ENCODE results near the gene RDH13.

The RDH13 gene

DNA sequence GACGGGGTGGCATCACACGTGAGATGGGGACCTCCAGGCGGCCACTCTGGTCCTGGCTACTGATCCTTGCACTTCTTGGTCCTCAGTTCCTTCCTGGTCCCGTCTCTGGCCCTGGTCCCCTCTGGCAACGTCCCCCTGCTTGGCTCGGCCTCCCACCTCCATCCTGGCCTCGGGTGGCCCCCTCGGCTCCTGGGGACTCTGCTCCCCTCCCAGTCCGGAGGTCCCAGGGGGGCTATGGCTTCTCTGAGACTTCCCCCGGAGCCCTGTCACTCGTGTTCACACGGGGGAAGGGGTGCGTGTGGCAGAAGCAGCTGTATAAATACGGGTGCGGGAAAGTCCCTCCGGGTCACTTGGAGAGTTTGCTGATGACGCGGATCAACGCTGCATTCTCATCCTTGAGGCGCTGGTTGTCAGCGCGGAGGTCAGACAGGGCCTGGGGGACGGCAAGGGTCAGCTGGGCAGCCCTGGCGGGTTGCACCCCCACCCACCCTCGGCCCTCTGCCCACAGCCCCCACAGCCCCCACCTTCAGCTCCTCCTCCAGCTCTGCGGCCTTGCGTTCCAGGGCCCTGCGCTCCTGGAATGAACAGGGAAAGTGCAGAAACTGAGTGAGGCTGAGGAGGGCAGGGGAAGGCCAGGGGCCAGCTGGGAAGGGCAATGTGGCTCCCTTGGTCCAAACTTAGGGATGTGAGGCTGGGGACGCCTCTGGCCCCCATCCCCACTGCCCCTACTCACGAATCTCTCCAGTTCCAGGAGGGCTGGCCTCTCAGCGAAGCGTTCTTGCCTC lies 28.4 kb upstream of the RDH13 start:
- DNase-seq = no peak

GRCh38 chr19:55090564-55090963 lies 27.6 kb upstream of the RDH13 start:
- no peak for DNase-seq

DNA sequence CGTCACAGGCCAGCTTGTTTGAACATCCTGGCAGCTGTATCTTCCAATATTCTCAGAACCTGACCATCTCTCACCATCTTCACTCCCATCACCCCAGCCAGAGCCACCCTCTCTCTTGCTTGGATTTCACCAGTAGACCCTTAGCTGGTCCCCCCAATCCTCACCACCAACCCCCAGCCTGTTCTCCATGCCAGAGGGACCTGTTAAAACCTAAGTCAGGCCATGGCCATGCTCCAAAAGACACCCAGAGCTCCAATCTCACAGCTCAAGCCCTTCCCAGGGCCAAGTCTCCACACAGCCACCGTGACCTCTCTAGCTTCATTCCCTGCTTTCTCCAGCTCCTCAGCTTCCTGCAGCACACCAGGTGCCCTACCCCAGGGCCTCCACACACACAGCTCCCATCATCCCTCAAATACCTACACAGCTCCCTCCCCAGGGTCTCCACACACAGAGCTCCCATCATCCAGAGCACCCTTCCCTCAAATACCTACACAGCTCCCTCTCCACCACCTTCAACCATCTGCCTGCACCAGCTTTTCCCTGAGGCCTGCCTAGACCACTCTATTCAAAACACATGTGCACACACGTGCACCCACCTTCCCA lies 26.5 kb upstream of the RDH13 start:
- no peak for DNase-seq

DNA sequence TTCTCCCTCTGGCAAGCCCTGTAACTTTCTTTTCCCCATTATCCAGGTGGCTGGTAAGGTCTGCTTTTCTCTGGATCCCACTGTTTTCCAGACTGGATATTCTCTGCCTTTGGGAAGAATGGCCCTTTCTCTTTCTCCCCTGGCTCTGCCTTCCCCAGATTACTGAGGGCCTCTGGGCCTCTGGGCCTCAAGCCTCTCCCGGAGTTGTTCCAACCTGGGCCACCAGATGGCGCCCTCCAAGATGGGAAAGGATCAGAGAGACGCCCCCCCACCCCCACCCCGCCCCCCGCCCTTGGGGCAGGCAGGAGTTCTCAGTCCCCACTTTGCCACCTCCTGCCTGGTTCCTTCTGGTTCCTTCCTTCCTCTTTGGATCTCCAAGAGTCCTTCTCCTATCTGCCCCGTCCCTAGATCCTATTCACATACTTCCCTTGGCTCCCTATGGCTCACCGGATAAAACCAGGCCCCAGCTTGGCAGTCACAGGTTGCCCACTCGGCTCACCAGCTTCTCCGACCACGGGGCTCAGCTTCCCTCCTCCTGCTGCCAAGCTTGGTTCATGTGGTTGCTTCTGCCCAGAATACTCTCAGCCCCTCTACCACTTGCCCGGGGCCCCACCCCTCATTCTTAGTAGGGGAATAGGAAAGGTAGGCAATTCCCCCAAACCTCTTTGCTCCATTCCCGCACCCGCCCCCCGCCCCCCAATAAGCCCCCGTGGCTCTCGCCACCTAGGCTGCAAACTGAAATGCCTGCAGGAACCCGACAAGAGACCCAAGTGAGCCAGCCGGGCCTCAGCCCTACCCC lies 25.8 kb upstream of the RDH13 start:
- DNase-seq = peak; percentile 48 to 50

GRCh38 chr19:55088021-55088451 lies 25.1 kb upstream of the RDH13 start:
- no peak for DNase-seq

GRCh38 chr19:55087542-55087901 lies 24.6 kb upstream of the RDH13 start:
- no peak for DNase-seq

GRCh38 chr19:55086730-55087541 lies 24.0 kb upstream of the RDH13 start:
- DNase-seq = no peak

- no peak for DNase-seq
These were observed 23.2 kb upstream of the RDH13 start for GRCh38 chr19:55085923-55086715.

DNA sequence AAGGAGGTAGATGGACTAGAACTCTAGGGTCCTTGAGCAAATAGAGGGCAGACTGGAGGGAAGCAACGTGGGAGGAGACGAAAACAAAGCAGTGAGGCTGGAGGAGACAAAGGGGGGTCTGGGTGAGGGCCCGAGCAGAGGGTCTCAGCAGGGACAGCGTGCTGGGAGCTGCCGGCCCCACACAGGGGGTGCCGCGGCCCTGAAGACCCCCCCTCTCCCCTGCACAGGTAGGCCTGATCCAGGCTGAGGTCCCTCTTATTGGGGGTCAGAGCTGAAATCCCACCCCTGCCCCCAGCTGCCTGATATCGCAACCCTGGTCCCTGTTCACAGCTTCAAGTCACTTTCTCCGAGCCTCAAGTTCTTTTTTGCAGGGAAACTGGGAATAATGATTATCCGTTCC lies 21.5 kb upstream of the RDH13 start:
- no peak for DNase-seq

- no peak for DNase-seq
These were observed 20.3 kb upstream of the RDH13 start for GRCh38 chr19:55083004-55083850.

GRCh38 chr19:55082020-55082851 lies 19.3 kb upstream of the RDH13 start:
- DNase-seq = peak; percentile 63 to 68

DNA sequence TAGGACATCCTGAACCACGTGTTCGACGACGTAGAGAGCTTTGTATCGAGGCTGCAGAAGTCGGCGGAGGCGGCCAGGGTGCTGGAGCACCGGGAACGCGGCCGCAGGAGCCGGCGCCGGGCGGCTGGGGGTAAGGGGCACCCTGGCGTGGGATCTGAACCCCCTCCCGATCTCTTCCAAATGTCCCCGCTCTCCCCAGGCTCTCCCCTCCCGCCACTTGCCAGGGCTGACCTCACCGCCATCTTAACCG lies 18.7 kb upstream of the RDH13 start:
- no peak for DNase-seq

DNA sequence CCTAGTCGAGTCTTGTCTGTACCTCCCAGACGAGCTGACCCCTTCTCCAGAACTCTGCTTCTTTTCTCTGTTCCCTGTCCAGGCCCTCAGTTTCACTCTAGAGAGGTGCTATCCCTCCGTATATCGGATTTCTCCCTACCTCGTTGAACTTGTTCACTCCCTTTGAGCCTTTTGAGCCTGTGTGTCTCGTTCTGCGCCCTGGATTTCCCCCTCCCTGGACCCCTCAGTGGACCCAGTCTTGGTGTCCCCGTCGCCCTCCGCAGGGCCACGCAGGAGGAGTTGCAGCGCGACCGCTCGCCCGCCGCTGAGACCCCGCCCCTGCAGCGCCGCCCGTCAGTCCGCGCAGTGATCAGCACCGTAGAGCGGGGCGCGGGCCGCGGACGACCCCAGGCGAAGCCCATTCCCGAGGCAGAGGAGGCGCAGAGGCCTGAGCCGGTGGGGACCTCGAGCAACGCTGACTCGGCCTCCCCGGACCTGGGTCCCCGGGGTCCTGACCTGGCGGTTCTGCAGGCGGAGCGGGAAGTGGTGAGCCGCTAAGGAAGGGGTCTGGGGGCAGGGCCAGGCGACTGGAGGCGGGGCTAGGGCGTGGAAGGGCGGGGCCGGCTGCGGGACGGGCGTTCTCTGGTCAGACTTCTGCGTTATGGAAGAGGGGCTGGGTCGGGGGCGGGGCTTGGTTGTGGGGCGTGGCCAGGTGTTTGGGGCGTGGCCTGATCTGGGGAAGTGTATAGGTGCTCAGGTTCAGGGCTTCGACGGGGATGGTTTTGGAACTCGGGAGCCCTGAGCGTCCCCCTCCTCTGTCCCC lies 18.2 kb upstream of the RDH13 start:
- peak; percentile 79 to 89 for DNase-seq

- DNase-seq = peak; percentile 68 to 81
These were observed 17.4 kb upstream of the RDH13 start for GRCh38 chr19:55080121-55080967.

DNA sequence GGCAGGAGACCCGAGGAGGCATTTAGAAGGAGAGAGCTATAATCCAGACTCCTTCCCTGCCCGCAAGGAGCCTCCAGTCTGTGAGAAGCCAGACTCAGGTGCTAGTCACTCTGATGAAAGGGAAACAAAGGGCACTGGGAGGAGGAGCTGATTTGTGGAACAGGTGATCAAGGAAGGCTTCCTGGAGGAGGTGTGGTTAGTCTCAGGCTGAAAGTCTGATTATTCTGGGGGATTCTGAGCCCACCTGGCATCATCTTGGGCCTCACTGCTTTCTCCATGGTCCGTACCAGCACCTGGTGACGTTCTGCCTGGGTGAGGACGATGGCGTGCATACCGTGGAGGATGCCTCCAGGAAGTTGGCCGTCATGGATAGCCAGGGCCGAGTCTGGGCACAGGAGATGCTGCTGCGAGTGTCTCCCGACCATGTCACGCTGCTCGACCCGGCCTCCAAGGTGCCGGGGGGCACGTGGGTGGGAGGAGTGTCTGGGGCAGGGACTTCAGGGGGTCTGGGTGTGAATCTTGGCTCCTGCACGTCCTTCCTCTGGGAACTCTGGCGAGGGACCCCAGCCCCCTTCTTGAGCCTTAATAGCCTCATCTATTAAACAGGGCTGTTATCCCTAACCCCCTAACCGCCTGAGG lies 16.6 kb upstream of the RDH13 start:
- no peak for DNase-seq

DNA sequence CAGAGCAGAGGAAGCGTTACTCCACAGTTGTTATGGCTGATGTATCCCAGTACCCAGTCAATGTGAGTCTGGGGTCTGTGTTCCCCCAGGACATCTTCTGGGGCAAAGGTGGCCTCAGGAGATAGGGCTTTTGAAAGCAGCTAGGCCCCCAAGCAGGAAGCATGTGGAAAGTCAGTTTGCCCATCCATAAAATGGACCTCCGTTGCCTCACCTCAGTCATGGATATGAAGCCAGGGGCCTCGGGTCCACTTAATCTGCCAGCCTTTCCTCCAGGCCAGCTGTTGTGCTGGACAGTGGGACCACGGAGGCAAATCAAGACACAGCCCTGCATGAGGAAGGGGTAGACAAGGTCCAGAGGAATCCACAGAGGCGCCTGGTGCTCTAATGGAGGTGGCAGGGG lies 16.0 kb upstream of the RDH13 start:
- DNase-seq = no peak

- DNase-seq = no peak
These were observed 14.2 kb upstream of the RDH13 start for GRCh38 chr19:55077106-55077505.

- DNase-seq = no peak
These were observed 13.4 kb upstream of the RDH13 start for GRCh38 chr19:55076321-55076720.

All from Kasumi-1 (cell line).